ENCODE data around the gene VPS39. TPM values are rescaled to one million over a fixed set of nuclear protein-coding genes. Genes with fewer than 3 reads are reported as not detected.

The VPS39 gene
- polyA plus RNA-seq, 1 donor (not counting 4 experiments of a cell fraction or from before 2014, with no cell fraction given) = 29.7 TPM

DNA sequence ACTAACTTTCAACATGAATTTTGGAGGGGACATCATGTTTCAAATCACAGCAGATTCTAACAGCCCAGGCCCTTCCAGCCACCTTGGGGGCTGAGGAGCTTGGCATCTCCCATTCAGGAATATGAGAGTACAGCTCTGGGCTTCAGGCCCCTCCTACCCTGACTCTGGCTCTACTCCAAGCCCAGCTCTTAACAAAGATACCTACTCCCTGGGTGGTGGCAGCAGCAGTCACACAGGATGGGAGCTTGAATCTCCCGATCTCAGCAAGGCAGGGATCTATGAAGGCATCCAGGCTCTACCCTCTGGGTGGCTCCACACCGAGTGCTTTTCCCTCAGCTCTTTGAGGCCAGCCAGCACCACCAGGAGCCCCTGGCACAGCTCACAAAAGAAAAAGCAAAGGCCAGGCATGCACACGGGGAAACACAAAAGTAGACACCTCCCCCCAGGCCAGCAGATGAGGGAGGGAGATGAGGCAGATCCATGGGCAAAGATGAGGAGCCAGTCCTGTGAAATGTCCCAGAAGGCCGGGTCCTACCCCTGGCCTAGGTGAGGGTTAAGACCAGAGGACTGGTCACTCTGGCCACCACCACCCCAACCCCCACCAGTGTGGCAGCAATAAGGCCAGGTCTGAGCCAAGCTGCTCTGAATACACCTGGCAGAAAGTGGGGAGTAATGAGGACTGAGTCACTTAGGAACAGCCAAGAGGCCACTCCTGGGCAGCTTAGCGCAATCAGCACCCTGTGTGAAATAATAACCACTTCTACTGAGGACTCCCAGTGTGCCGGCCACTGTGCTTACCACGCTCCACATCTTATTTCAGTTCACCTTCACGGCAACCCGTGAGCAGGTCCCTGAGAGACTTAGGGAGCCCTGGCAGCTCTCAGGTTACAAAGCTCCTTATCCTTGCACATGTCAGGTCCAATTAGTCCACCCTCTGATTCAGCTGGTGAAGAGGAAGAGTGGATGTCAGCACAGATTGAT is 76.0 kb downstream of the VPS39 start:
- peaks cover 3% of the 10 kb centered on the region for H3K27me3 ChIP-seq (ENCODE audit: control insufficient read depth, extremely low read depth, insufficient read depth, low read length)
- H3K79me2 ChIP-seq (ENCODE audit: control insufficient read depth, insufficient read depth, low read length) = no peaks in the 10 kb centered on the region
- H3K9ac ChIP-seq (ENCODE audit: control insufficient read depth, extremely low read depth, insufficient read depth, low read length) = no peak overlapping the region
- dilution Hi-C loops (cut with MboI; ENCODE audit: extremely low pct_ligation_motif_present, low sequenced_read_pairs) = no loop called here
- no peak overlapping the region for H3K4me2 ChIP-seq (ENCODE audit: control insufficient read depth, extremely low read depth, insufficient read depth, low read depth, low read length)
- no peaks in the 10 kb centered on the region for H4K20me1 ChIP-seq (ENCODE audit: control insufficient read depth, extremely low read depth, insufficient read depth, low read length)
- H3K4me3 ChIP-seq (ENCODE audit: control insufficient read depth in 2 of 3, extremely low read depth in 1 of 3, insufficient read depth in 2 of 3, low read depth in 1 of 3, low read length in 3 of 3) = no peak overlapping the region
- H2AFZ ChIP-seq (ENCODE audit: control insufficient read depth, low read length) = no peak overlapping the region
- H3K4me1 ChIP-seq (ENCODE audit: control insufficient read depth, extremely low read depth, insufficient read depth, low read length) = peaks cover 3% of the 10 kb centered on the region
- no peaks in the 10 kb centered on the region for H3K9me1 ChIP-seq (ENCODE audit: control insufficient read depth, extremely low read depth, insufficient read depth, low read length)
- no peak overlapping the region for H3K27ac ChIP-seq (ENCODE audit: control insufficient read depth, insufficient read depth, low read length)
- no peak for TF ChIP-seq EZH2 (IDR thresholded peaks at IDR 0.05; ENCODE audit: low read length)
- TF ChIP-seq, protein P1, sequence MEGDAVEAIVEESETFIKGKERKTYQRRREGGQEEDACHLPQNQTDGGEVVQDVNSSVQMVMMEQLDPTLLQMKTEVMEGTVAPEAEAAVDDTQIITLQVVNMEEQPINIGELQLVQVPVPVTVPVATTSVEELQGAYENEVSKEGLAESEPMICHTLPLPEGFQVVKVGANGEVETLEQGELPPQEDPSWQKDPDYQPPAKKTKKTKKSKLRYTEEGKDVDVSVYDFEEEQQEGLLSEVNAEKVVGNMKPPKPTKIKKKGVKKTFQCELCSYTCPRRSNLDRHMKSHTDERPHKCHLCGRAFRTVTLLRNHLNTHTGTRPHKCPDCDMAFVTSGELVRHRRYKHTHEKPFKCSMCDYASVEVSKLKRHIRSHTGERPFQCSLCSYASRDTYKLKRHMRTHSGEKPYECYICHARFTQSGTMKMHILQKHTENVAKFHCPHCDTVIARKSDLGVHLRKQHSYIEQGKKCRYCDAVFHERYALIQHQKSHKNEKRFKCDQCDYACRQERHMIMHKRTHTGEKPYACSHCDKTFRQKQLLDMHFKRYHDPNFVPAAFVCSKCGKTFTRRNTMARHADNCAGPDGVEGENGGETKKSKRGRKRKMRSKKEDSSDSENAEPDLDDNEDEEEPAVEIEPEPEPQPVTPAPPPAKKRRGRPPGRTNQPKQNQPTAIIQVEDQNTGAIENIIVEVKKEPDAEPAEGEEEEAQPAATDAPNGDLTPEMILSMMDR (optimal IDR thresholded peaks at IDR 0.05 in 1 of 3, IDR thresholded peaks at IDR 0.05 in 1 of 3, conservative IDR thresholded peaks at IDR 0.05 in 1 of 3; ENCODE audit: extremely low read depth in 1 of 3, insufficient read depth in 2 of 3, low read length in 3 of 3) = no peak
- no peak for FAIRE-seq
- no peaks in the 10 kb centered on the region for H3K9me3 ChIP-seq (ENCODE audit: control insufficient read depth, low read depth, low read length)
- no peak for DNase-seq (ENCODE audit: low read depth, low spot score)
- H3K36me3 ChIP-seq (ENCODE audit: control insufficient read depth in 2 of 2, extremely low read depth in 1 of 2, insufficient read depth in 2 of 2, low read length in 2 of 2) = no peaks in the 10 kb centered on the region

DNA sequence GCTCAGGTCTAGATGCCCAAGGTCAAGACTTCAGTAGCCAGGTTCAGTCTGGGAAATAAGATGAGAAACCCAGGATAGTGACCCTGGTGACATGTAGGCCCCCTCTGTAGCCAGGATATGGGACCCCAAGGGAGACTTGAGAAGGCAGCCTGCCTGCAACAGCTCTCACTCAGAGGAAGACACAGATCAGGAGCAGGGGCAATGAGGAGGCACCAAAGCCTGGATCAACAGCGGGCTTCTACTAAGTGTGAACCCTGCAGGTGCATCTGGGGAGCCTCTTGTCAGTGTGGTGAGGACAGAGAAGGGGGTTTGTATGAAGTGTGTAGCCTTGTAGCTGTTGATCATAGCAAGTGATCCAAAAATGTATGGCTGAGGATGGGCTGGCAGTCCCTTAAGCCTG is 77.1 kb downstream of the VPS39 start:
- FAIRE-seq = no peak
- dilution Hi-C loops (cut with MboI; ENCODE audit: extremely low pct_ligation_motif_present, low sequenced_read_pairs) = no loop called here
- no peak overlapping the region for H3K4me3 ChIP-seq (ENCODE audit: control insufficient read depth in 2 of 3, extremely low read depth in 1 of 3, insufficient read depth in 2 of 3, low read depth in 1 of 3, low read length in 3 of 3)

More for the DNA sequence above, 77.1 kb downstream of the VPS39 start:
- Histone ChIP-seq H3K27me3 (ENCODE audit: control insufficient read depth, extremely low read depth, insufficient read depth, low read length) (peaks cover 3% of the 10 kb centered on the region), H3K4me2 (ENCODE audit: control insufficient read depth, extremely low read depth, insufficient read depth, low read depth, low read length) (no peak overlapping the region), H3K9me1 (ENCODE audit: control insufficient read depth, extremely low read depth, insufficient read depth, low read length) (no peaks in the 10 kb centered on the region), H3K9ac (ENCODE audit: control insufficient read depth, extremely low read depth, insufficient read depth, low read length) (no peak overlapping the region), H3K9me3 (ENCODE audit: control insufficient read depth, low read depth, low read length) (no peaks in the 10 kb centered on the region), H3K4me1 (ENCODE audit: control insufficient read depth, extremely low read depth, insufficient read depth, low read length) (peaks cover 3% of the 10 kb centered on the region), H4K20me1 (ENCODE audit: control insufficient read depth, extremely low read depth, insufficient read depth, low read length) (no peaks in the 10 kb centered on the region), H2AFZ (ENCODE audit: control insufficient read depth, low read length) (no peak overlapping the region), H3K36me3 (ENCODE audit: control insufficient read depth in 2 of 2, extremely low read depth in 1 of 2, insufficient read depth in 2 of 2, low read length in 2 of 2) (no peaks in the 10 kb centered on the region), H3K79me2 (ENCODE audit: control insufficient read depth, insufficient read depth, low read length) (no peaks in the 10 kb centered on the region), H3K27ac (ENCODE audit: control insufficient read depth, insufficient read depth, low read length) (no peak overlapping the region)
- no peak for DNase-seq (ENCODE audit: low read depth, low spot score)
- no peak for TF ChIP-seq EZH2 (IDR thresholded peaks at IDR 0.05; ENCODE audit: low read length)
- TF ChIP-seq, protein P1 (optimal IDR thresholded peaks at IDR 0.05 in 1 of 3, IDR thresholded peaks at IDR 0.05 in 1 of 3, conservative IDR thresholded peaks at IDR 0.05 in 1 of 3; ENCODE audit: extremely low read depth in 1 of 3, insufficient read depth in 2 of 3, low read length in 3 of 3) = no peak
